CD14-positive monocyte (primary cell): ENCODE data around the gene TSPAN5. TPM values are rescaled to one million over a fixed set of nuclear protein-coding genes. Genes with fewer than 3 reads are reported as not detected.

ENCODE experiments used
- DNase-seq, 3 donors: peaks; one replicate each; pipeline ENCODE4 v3.0.0-alpha.2; 2011 to 2022
- H2AFZ ChIP-seq: 2 replicates; pipeline ENCODE4 v1.6.0; 2012; ENCODE audit warnings: mild to moderate bottlenecking, low read depth, low read length, inconsistent platforms; ENCODE audit not compliant: insufficient read depth, poor library complexity, severe bottlenecking
- H3K27ac ChIP-seq, 2 donors: 1 replicate in 1 of 2; 2 replicates in 1 of 2; pipeline ENCODE4 v1.5.1; 2012 to 2013; ENCODE audit warnings: low read length in 2 of 2, control low read depth in 1 of 2, inconsistent platforms in 1 of 2, low read depth in 1 of 2, mild to moderate bottlenecking in 1 of 2
- H3K27me3 ChIP-seq, 2 donors: one replicate each; pipeline versions ENCODE4 v1.6.0 to v1.6.1; 2011 to 2013; ENCODE audit warnings: low read length in 2 of 2; ENCODE audit not compliant: control insufficient read depth in 2 of 2, insufficient read depth in 2 of 2
- H3K36me3 ChIP-seq, 2 donors: replicated peaks in 1 of 2; 1 replicate in 1 of 2; 2 replicates in 1 of 2; pipeline versions ENCODE4 v1.5.1 to v1.6.1; 2012 to 2013; ENCODE audit warnings: low read length in 2 of 2, control low read depth in 1 of 2, inconsistent platforms in 1 of 2, mild to moderate bottlenecking in 1 of 2; ENCODE audit not compliant: insufficient read depth in 2 of 2, control insufficient read depth in 1 of 2
- H3K4me1 ChIP-seq, 2 donors: 1 replicate in 1 of 2; 2 replicates in 1 of 2; pipeline versions ENCODE4 v1.5.1 to v1.6.1; 2012 to 2013; ENCODE audit warnings: low read length in 2 of 2, control low read depth in 1 of 2, inconsistent platforms in 1 of 2, mild to moderate bottlenecking in 1 of 2, moderate library complexity in 1 of 2; ENCODE audit not compliant: insufficient read depth in 2 of 2, control insufficient read depth in 1 of 2
- H3K4me2 ChIP-seq: replicated peaks from 2 replicates; pipeline ENCODE3; 2012; ENCODE audit warnings: low read length, moderate library complexity, mild to moderate bottlenecking; ENCODE audit not compliant: poor library complexity, severe bottlenecking; ENCODE audit errors: extremely low read depth
- H3K4me3 ChIP-seq, 3 experiments: fragments of 200-600 bp in 1 of 3; sonication (generic) in 1 of 3; replicated peaks in 1 of 3; 1 replicate in 2 of 3; 2 replicates in 1 of 3; pipeline ENCODE4 v1.5.1; 2011 to 2013; ENCODE audit warnings: low read length in 3 of 3, mild to moderate bottlenecking in 3 of 3, control low read depth in 2 of 3, low read depth in 2 of 3, inconsistent platforms in 1 of 3, moderate library complexity in 1 of 3
- H3K79me2 ChIP-seq: 2 replicates; pipeline ENCODE4 v1.6.0; 2012; ENCODE audit warnings: mild to moderate bottlenecking, control low read depth, inconsistent platforms, low read length, moderate library complexity; ENCODE audit not compliant: insufficient read depth
- H3K9ac ChIP-seq: 2 replicates; pipeline ENCODE4 v1.6.0; 2017; ENCODE audit warnings: low read length, mild to moderate bottlenecking; ENCODE audit not compliant: insufficient read depth, poor library complexity, severe bottlenecking
- H3K9me3 ChIP-seq, 2 donors: replicated peaks in 1 of 2; 1 replicate in 1 of 2; 2 replicates in 1 of 2; pipeline versions ENCODE4 v1.5.1 to v1.6.1; 2012 to 2013; ENCODE audit warnings: low read length in 2 of 2, control low read depth in 1 of 2; ENCODE audit not compliant: control insufficient read depth in 1 of 2, insufficient read depth in 1 of 2
- H4K20me1 ChIP-seq: 2 replicates; pipeline ENCODE4 v1.6.0; 2012; ENCODE audit warnings: mild to moderate bottlenecking, low read length, control low read depth, moderate library complexity; ENCODE audit not compliant: insufficient read depth
- H3K27ac Mint-ChIP-seq, 7 donors: one replicate each; pipeline ENCODE4 v1.8.0; 2020; ENCODE audit warnings: mild to moderate bottlenecking in 7 of 7, mixed read lengths in 7 of 7, moderate library complexity in 6 of 7, inconsistent platforms in 2 of 7
- H3K27me3 Mint-ChIP-seq, 3 donors: one replicate each; pipeline ENCODE4 v1.8.0; 2021 to 2022; ENCODE audit warnings: low read depth in 3 of 3, mild to moderate bottlenecking in 3 of 3, mixed read lengths in 3 of 3, moderate library complexity in 3 of 3, inconsistent platforms in 1 of 3
- H3K36me3 Mint-ChIP-seq, 2 donors: one replicate each; pipeline ENCODE4 v1.8.0; 2020; ENCODE audit warnings: mixed read lengths in 2 of 2, inconsistent platforms in 1 of 2, mild to moderate bottlenecking in 1 of 2
- H3K4me1 Mint-ChIP-seq: one replicate; pipeline ENCODE4 v1.8.0; 2020; ENCODE audit warnings: mild to moderate bottlenecking, mixed read lengths
- H3K4me3 Mint-ChIP-seq, 2 donors: one replicate each; pipeline ENCODE4 v1.8.0; 2020; ENCODE audit warnings: mild to moderate bottlenecking in 2 of 2, mixed read lengths in 2 of 2, moderate library complexity in 1 of 2
- H3K9me3 Mint-ChIP-seq, 7 donors: one replicate each; pipeline ENCODE4 v1.8.0; 2020 to 2022; ENCODE audit warnings: mixed read lengths in 7 of 7, mild to moderate bottlenecking in 6 of 7, moderate library complexity in 6 of 7, inconsistent platforms in 2 of 7
- CTCF ChIP-seq: fragments of 200-600 bp; IDR thresholded peaks from one replicate; pipeline ENCODE4 v1.8.0; 2022; ENCODE audit warnings: antibody characterized with exemption, mild to moderate bottlenecking
- WGBS: methylation state at CpG from one replicate; pipeline ENCODE4 v1.1.5; 2013; ENCODE audit warnings: missing lambda C conversion rate; ENCODE audit not compliant: insufficient coverage; 5-methylcytosine and 5-hydroxymethylcytosine counted together
- intact Hi-C, 2 donors: fragments of 100-400 bp; cut with micrococcal nuclease; formaldehyde crosslinking; loops; one replicate each; pipeline versions ENCODE4 v1.15.0 to v1.15.1; 2023
- polyA plus RNA-seq, 3 donors: library from polyadenylated mRNA; depleted of rRNA in 1 of 3; unstranded in 2 of 3; stranded (reverse) in 1 of 3; fragments of 300-500 nt in 2 of 3; fragments of >200 nt in 1 of 3; fragmentation: Illumina TruSeq in 2 of 3; gene quantifications; 1 replicate in 2 of 3; 2 replicates in 1 of 3; pipeline ENCODE4 v1.2.3, GENCODE V29; 2012 to 2021

The TSPAN5 gene
- polyA plus RNA-seq, 3 donors, result 0.09 to 1.1 (median 0.13) TPM

GRCh38 chr4:98641906-98642668 lies 16.3 kb downstream of the TSPAN5 start:
- Histone ChIP-seq H3K4me3 (no peak overlapping the region), H3K9me3 (no peaks in the 10 kb centered on the region), H4K20me1 (no peaks in the 10 kb centered on the region), H3K27ac (no peak overlapping the region), H2AFZ (no peak overlapping the region), H3K4me1 (no peaks in the 10 kb centered on the region), H3K36me3 (no peaks in the 10 kb centered on the region), H3K79me2 (no peaks in the 10 kb centered on the region), H3K4me2 (no peak overlapping the region), H3K27me3 (no peaks in the 10 kb centered on the region), H3K9ac (no peak overlapping the region)
- no peak for DNase-seq
- no peak overlapping the region for H3K4me3 Mint-ChIP-seq
- H3K9me3 Mint-ChIP-seq, result peaks cover 0 to 2% (median 0%) of the 10 kb centered on the region in 7 donors
- intact Hi-C loops, result no loop called here
- peak overlapping the region in 1 of 7 donors; percentile 35 for H3K27ac Mint-ChIP-seq
- WGBS, result no CpG with 5 or more reads among the region's 3 CpGs
- no peaks in the 10 kb centered on the region for H3K27me3 Mint-ChIP-seq
- H3K36me3 Mint-ChIP-seq, result no peaks in the 10 kb centered on the region
- no peaks in the 10 kb centered on the region for H3K4me1 Mint-ChIP-seq
- TF ChIP-seq CTCF, result no peak

GRCh38 chr4:98641376-98641775 lies 17.0 kb downstream of the TSPAN5 start:
- TF ChIP-seq CTCF, result no peak
- Mint-ChIP-seq H3K36me3 (no peaks in the 10 kb centered on the region), H3K27ac (peak overlapping the region in 1 of 7 donors; percentile 35), H3K9me3 (peaks cover 0 to 2% (median 0%) of the 10 kb centered on the region in 7 donors), H3K4me1 (no peaks in the 10 kb centered on the region), H3K4me3 (no peak overlapping the region), H3K27me3 (no peaks in the 10 kb centered on the region)
- Histone ChIP-seq H3K4me1 (no peaks in the 10 kb centered on the region), H2AFZ (no peak overlapping the region), H4K20me1 (no peaks in the 10 kb centered on the region), H3K4me3 (no peak overlapping the region), H3K4me2 (no peak overlapping the region), H3K36me3 (no peaks in the 10 kb centered on the region), H3K27me3 (no peaks in the 10 kb centered on the region), H3K27ac (no peak overlapping the region), H3K9me3 (no peaks in the 10 kb centered on the region), H3K79me2 (no peaks in the 10 kb centered on the region), H3K9ac (no peak overlapping the region)
- intact Hi-C loops, result no loop called here
- DNase-seq, result no peak
- 100% methylated on average over 4 of the region's 5 CpGs for WGBS
